ENCODE data around the gene SPATA12. TPM values are rescaled to one million over a fixed set of nuclear protein-coding genes. Genes with fewer than 3 reads are reported as not detected.

The SPATA12 gene
- total RNA-seq, 1 experiment from 2014 or later = not detected

DNA sequence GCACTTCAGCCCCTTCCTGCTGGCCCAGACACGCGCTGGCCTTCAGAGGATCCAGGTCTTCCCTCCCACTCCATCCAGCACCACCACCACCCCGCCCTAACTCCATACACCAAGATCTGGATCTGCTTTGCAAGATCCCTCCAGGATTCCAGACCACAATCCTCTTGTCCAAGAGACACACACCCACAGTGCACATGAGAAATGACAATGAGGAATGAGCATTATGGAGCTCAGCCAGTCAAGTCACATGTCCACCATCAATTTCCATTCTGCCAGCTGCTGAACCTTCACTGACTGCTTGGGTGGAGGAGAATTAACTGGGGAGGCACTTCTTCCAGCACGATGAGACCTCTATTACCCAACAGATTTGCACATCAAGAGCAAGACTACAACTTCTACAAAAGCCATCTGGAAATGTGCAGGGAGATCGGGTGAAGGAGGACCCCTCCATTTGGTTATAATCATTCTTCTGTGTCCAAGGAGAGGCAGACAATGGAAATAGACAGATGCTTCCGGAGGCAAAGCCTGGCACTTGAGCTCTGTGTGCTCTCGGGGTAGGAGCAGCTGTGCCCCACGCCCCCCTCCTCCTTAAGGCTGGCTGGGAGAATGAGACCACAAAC, 12.3 kb upstream of the SPATA12 start:
- DNase-seq (ENCODE audit: low spot score) = no peak
- in situ Hi-C loops (cut with HindIII; ENCODE audit: low sequenced_read_pairs) = no loop called here

DNA sequence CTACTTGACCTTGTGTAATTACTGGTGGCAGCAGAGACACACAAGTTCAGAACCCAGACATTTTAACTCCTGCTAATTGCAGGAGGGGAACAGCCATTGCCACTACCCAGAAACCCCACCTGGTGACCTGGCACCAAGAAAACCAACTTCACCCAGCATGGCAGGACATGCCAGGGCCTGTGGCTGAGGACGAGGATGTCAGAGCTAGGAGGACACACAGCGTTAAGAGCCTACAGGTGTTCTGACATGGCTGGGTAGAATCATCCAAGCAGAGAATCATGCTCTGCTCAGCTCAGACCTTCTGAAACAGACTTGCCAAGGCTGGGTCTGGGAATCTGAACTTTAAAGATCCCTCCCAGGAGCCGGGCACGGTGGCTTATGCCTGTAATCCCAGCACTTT, 11.7 kb upstream of the SPATA12 start:
- no peak for DNase-seq (ENCODE audit: low spot score)
- in situ Hi-C loops (cut with HindIII; ENCODE audit: low sequenced_read_pairs) = no loop called here

DNA sequence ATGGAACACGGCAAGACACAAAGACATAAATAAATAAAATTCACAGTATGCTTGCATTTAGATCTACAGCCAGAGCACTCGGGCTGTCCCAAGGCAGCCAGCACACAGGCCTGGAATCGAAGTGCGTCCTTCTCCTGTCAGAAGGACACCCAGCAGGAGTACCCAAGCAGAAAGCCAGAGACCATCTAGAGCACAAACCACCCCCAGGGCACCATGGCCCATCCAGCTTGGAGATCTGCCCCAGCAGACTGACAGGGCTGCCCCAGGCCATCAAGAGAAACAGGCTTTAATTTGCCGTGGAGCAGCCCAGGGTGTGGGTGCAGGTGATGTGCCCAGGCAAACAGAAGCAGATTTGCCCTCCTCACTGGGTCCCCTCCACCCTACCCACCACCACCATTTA, 7.8 kb upstream of the SPATA12 start:
- no peak for DNase-seq (ENCODE audit: low spot score)

DNA sequence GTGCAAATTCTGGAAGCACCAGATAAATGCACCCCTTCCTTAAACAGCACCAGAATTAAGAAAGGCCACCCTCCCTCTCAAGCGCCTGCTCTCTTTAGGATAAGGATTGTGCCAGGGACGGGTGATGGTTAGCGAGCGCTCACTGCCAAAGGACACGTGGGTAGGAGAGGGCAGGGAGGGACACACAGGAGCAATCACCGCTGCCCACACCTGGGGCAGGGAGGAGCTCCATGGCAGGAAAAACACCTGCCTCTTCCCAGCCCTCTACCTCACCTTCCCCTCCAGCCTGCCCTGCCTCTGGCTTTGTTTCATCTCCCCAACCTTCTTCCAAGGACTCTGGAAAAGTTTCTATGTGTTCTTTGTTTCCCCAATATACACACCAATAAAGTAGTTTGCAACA, 7.3 kb upstream of the SPATA12 start:
- DNase-seq (ENCODE audit: low spot score) = no peak

More for the DNA sequence above, 7.8 kb upstream of the SPATA12 start:
- in situ Hi-C loops (cut with HindIII; ENCODE audit: low sequenced_read_pairs) = no loop called here

DNA sequence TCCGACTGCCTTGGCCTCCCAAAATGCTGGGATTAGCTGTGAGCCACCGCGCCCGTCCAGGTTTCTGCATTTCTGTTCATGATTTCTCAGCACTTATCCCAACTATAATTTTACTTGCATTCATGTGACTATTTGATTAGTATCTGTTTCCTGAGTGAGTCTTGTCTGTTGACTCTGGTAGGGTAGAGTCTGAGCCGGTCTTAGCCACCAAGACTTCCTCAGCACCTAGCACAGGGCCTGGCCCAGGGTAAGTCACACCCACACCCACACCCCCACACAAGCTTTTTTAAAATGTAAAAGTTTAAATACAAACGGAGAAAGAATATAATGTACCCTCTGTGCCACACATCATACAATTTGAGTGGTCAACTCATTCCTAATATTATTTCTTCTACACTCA, 3.1 kb upstream of the SPATA12 start:
- in situ Hi-C loops (cut with HindIII; ENCODE audit: low sequenced_read_pairs) = no loop called here
- no peak for DNase-seq (ENCODE audit: low spot score)

More for the DNA sequence above, 7.3 kb upstream of the SPATA12 start:
- in situ Hi-C loops (cut with HindIII; ENCODE audit: low sequenced_read_pairs) = no loop called here

DNA sequence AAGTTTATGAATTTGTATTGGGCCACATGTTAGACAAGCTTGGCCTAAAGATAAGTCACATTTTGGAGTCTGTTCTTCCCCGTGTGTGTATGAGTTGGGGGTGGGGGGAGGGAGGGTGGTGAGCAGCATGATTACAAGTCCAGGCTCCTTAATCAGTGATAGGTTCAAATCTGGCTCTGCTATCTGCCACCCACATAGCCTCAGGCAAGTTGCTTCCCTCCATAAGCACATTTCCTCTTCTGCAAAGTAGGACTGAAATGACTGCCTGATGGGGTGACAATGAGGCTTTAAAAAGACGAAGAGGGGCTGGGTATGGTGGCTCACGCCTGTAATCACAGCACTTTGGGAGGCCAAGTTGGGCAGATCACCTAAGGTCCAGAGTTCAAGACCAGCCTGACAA, 1.1 kb upstream of the SPATA12 start:
- in situ Hi-C loops (cut with HindIII; ENCODE audit: low sequenced_read_pairs) = no loop called here
- DNase-seq (ENCODE audit: low spot score) = no peak

DNA sequence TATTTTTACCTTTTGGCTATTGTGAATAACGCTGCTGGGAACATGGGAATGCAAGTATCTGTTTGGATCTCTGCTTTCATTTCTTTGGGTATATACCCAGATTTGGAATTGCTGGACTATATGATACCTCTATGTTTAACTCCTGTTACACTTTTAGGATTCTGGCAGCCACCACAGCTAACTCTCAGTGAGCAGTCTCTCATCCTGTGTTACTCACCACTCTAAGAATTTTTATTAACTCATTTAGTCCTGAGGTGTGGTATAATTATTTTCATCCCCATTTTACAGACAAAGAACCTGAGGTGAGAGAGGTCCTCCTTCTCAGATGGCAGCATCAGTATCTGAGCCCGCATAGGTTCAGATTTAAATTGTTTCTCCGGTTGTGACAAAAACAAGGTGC, 1.1 kb downstream of the SPATA12 start:
- in situ Hi-C loops (cut with HindIII; ENCODE audit: low sequenced_read_pairs) = no loop called here
- no peak for DNase-seq (ENCODE audit: low spot score)

DNA sequence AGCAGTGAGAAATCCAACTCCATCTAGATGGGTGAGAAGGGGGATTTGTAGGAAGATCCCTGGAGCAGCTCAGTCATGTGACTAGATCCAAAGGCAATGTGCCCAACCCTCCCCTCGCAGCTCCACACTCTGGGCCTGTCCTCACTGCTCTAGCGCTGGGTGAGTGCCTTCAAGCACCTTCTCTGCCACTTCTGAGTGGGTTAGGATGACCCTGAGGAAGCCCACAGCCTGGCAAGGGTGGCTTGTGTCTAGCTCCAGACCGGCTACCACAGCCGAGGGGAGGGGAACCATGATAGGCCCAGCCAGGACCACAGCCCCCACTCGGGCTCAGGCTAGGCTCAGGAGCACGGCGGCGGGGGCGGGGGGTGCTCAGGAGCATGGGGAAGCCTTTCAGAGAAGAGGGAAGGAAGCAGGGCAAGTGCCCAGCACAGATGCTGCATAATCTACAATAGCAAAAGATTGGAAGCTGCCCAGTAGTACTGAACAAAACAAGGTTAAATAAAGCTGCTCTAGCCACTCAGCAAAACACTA, 1.7 kb downstream of the SPATA12 start:
- in situ Hi-C loops (cut with HindIII; ENCODE audit: low sequenced_read_pairs) = no loop called here
- no peak for DNase-seq (ENCODE audit: low spot score)

DNA sequence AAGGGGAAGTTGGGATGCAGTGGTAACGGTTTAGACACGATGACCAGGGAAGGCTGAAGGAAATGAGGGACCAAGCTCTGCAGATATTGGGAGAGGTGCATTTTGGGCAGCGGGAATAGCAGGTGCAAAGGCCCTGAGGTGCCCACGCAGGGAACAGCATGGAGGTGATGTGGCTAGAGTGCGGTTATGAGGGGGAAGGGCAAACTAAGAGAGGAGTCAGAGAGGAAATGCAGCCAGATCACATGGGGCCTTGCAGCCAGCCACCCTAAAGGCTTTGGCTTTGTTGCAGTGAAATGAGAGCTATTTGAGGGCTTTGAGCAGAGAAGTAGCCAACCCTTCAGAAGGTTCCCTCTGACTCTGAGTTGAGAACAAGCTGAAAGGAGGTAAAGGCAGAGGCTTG, 2.6 kb downstream of the SPATA12 start:
- no peak for DNase-seq (ENCODE audit: low spot score)
- in situ Hi-C loops (cut with HindIII; ENCODE audit: low sequenced_read_pairs) = no loop called here

DNA sequence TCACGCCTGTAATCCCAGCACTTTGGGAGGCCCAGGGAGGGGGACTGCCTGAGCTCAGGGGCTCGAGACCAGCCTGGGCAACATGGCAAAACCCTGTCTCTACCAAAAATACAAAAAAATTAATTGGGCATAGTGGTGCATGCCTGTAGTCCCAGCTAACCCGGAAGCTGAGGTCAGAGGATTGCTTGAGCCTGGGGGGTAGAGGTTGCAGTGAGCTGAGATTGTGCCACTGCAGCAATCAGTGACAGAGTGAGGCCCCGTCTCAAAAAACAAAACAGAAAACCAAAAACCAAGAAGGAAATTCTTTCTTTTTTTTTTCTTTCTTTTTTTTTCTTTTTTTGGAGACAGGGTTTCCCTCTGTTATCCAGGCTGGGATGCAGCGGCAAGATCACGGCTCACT, 3.5 kb downstream of the SPATA12 start:
- DNase-seq (ENCODE audit: low spot score) = no peak
- in situ Hi-C loops (cut with HindIII; ENCODE audit: low sequenced_read_pairs) = no loop called here

DNA sequence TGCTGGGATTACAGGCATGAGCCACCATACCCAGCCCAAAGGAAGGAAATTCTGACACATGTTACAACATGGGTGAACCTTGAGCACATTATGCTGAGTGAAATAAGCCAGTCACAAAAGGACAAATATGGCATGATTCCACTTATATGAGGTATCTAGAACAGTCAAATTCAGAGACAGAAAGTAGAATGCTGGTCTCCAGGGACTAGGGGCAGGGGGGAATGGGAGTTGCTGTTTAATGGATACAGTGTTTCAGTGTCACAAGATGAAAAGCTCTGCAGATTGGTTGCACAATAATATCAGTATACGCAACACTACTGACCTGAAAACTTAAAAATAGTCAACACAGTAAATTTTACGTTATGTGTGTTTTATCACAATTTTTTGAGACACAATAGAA, 4.1 kb downstream of the SPATA12 start:
- in situ Hi-C loops (cut with HindIII; ENCODE audit: low sequenced_read_pairs) = no loop called here
- DNase-seq (ENCODE audit: low spot score) = no peak

DNA sequence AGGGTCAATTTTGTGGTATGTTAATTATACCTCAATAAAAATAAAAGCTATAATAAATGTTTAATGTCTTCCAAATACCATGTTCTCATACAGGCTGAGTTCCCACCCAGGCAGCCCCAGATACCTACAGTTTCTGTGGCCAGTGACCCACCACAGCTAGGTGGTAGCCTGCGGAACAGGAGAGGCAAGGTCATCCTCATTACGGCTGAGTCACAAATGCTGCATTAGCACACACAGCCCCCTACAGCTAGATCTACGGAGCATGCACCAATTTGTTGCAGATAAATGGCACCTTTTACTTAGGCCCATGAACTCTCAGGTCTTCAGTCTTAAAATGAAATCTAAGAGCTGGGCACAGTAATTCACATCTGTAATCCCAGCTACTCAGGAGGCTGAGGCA, 5.1 kb downstream of the SPATA12 start:
- no peak for DNase-seq (ENCODE audit: low spot score)
- in situ Hi-C loops (cut with HindIII; ENCODE audit: low sequenced_read_pairs) = no loop called here

DNA sequence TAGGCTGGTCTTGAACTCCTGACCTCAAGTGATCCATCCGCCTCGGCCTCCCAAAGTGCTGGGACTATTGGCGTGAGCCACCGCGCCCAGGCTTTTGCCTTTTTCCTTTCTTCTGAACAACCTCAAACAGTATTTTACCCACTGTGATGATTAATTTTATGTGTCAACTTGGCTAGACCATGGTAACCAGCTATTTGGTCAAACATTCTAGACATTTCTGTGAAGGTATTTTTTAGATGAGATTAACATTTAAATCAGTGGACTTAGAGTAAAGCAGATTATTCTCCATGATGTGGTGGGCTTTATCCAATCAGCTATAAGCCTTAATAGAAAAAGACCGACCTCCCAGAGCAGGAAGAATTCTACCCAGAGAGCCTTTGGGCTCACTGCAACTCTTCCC, 6.0 kb downstream of the SPATA12 start:
- no peak for DNase-seq (ENCODE audit: low spot score)
- in situ Hi-C loops (cut with HindIII; ENCODE audit: low sequenced_read_pairs) = no loop called here

DNA sequence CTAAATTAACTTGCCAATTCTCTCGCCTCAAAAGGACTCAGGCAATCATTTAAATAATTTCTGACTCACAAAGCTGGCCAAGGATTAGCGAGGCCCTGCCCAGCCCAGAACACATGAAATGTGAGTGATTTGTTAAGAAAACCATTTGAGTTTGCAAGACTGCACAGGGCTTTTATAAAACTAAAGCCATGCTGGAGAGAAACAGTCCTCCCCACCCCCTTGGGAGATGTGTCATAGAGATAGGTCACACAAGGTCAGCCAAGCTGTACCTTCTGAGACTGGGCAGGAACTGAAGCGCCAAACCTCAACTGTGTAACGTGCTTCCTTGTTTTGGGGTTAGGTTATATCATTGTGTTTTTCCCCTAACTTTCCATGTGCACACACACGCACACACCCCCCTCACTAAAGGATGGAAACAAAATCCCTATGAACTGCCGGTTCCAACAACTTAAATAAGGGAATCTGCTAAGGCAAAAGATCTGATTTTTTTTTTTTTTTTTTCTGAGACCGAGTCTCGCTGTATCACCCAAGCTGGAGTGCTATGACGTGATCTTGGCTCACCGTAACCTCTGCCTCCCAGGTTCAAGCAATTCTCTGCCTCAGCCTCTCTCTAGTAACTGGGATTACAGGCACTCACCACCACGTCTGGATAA, 8.1 kb downstream of the SPATA12 start:
- no peak for DNase-seq (ENCODE audit: low spot score)
- in situ Hi-C loops (cut with HindIII; ENCODE audit: low sequenced_read_pairs) = no loop called here

DNA sequence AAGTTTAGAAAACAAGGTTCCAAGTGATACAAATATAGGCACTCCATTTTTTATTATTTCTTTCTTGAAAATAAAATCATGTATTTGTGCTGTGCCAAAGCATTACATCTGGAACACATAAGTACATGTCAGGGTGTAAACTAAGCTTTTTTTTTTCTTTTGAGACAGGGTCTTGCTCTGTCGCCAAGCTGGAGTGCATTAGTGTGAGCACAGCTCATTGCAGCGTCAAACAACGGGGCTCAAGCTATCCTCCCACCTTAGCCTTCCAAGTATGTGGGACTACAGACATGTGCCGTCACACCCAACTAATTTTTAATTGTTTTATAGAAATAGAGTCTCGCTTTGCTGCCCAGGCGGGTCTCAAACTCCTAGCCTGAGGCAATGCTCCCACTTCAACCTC, 9.0 kb downstream of the SPATA12 start:
- DNase-seq (ENCODE audit: low spot score) = no peak
- in situ Hi-C loops (cut with HindIII; ENCODE audit: low sequenced_read_pairs) = no loop called here

DNA sequence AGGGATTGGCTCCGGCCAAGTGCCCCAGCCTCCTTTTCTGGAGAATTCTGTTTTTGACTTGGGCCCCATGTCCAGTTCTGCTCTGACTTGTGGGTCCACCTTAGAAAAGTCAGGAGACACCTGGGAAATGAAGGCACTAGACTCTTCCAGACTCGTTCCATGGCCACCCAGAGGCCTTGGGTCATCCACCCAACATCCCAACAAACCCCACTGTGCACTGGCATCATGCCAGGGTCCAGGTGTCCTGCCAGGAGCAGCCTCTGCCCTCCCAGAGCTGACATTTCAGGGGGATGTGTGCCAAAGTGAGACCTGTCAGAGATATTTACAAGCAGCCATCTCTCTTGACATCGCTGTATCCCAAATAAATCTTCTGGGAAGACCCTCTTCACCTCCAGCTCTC, 13.2 kb downstream of the SPATA12 start:
- in situ Hi-C loops (cut with HindIII; ENCODE audit: low sequenced_read_pairs) = no loop called here
- no peak for DNase-seq (ENCODE audit: low spot score)

DNA sequence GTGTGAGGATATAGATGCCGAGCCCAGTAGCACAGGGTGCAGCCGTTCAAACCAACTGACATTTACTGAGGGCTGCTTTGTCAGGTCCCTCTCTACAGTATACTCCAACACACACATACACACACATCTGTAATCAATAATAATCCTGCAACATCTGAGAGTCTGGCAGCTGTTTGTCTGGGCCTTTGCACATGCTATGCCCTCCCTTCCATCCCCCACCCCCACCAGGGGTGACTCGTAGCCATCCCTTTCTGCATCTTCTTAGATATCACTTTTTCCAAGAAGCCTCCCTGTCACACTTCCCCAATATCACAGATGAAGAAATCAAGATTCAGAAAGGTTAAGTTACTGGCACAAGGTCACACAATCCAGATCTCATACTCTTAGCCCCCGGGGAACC, 13.7 kb downstream of the SPATA12 start:
- in situ Hi-C loops (cut with HindIII; ENCODE audit: low sequenced_read_pairs) = no loop called here
- DNase-seq (ENCODE audit: low spot score) = no peak

DNA sequence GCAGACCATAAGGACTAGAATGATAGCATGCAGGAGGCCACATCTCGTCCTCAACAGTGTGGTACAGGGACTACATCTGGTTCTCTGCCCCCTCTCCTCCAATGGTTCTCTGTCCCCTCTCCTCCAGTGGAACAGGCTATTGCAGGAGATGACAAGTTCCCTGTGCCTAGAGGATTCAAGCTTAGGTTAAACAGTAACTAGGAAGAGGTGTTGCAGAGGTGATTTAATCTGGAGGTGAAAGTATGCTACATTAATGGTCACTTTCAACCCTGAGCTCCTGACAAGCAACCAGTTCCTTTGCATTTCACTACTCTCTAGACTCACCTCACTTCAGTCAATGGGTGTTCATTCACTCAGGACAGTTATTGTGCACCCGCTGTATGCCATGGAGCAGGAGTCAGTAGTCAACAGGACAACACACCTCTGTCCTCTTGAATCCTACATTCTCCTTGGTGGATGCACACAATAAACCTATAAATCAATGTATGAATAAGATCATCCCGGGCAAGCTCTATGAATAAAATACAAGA, 16.0 kb downstream of the SPATA12 start:
- no peak for DNase-seq (ENCODE audit: low spot score)
- in situ Hi-C loops (cut with HindIII; ENCODE audit: low sequenced_read_pairs) = no loop called here

DNA sequence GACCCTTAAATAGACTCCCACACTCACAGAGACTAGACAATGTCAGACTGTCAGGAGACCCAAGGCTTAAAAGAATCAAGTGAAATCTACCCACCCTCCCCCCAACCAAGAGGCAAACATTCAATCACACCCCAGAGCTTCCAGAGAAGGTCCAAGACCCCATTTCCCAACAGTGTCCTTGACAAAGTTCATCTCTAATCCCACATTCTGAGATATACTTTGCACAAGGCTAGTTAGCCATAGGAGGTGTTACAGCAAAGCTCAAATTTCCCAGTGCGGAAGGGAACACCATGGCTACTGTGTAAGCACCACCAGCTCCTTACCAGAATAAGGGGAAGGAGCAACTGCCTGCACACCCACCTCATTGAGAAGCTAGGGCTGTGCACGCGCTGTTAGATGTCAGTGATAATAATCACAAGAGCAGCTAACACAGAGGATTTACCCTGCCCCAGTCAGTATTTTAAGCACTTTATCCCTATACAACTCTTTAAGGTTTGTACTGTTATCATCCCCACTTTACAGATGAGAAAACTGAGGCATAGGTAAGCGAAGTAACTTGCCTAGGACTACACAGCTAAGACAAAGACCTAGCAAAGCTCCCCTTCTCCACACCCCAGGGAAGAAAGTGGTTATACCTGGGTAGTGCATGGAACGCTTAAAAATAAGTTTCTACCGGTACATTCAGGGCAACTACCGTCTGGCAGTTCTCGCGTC, 17.3 kb downstream of the SPATA12 start:
- no peak for DNase-seq (ENCODE audit: low spot score)
- in situ Hi-C loops (cut with HindIII; ENCODE audit: low sequenced_read_pairs) = no loop called here

DNA sequence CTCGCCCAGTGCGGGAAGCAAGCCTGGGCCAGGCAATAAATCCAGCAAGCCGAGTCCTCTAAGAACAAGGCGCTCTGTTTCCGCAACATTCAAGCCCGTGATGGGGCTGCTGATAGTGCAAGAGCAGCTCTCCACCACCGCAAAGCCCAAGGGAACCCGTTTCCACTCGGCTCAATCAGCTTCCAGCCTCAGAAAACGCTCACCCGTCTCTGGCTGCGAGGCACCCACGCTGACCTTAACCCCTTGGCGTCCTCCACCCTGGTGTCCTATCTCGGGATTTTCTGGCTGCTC, 17.8 kb downstream of the SPATA12 start:
- no peak for DNase-seq (ENCODE audit: low spot score)
- in situ Hi-C loops (cut with HindIII; ENCODE audit: low sequenced_read_pairs) = no loop called here
